ENCODE results near the gene PARP3. TPM values are rescaled to one million over a fixed set of nuclear protein-coding genes. Genes with fewer than 3 reads are reported as not detected.
A peak's percentile ranks its signal among the peaks of the same experiment; 100 is the strongest.

PARP3 gene
- total and polyA plus RNA-seq, 9 of the 15 experiments (the other 6 are each of a cell fraction or from before 2014, with no cell fraction given) = 0.46 to 6.6 (median 4.5) TPM

GRCh38 chr3:51968170-51968775 is 26.1 kb downstream of the PARP3 start (continued):
- TF ChIP-seq MXD1 (CRISPR knock-in tag; IDR thresholded peaks at IDR 0.05; ENCODE audit: borderline replicate concordance, poor library complexity, severe bottlenecking) (no peak), RREB1 (CRISPR knock-in tag; IDR thresholded peaks at IDR 0.05) (no peak), FOXO4 (CRISPR knock-in tag; IDR thresholded peaks at IDR 0.05) (no peak), AFF4 (CRISPR knock-in tag; IDR thresholded peaks at IDR 0.05) (no peak), MXI1 (IDR thresholded peaks at IDR 0.05; ENCODE audit: low read depth, low read length) (no peak), ZNF740 (CRISPR knock-in tag; IDR thresholded peaks at IDR 0.05) (peak; percentile 70), ZNF740 (tag; IDR thresholded peaks at IDR 0.05) (peak in 1 of 2 experiments; percentile 16; a peak in 1 of 4 replicates), RNF2 (IDR thresholded peaks at IDR 0.05) (no peak), RHOXF2B (CRISPR knock-in tag; conservative IDR thresholded peaks at IDR 0.05) (no peak), ATF7 (IDR thresholded peaks at IDR 0.05) (no peak), ADNP (tag; IDR thresholded peaks at IDR 0.05) (no peak), FOXP1 (CRISPR knock-in tag; IDR thresholded peaks at IDR 0.05) (no peak)
